Activated naive CD8-positive, alpha-beta T cell treated with anti-CD3 and anti-CD28 coated beads, Interleukin-2, amount 50 U/mL, for 24 hours (primary cell): ENCODE measurements around the gene ACTN1.
A peak's percentile ranks its signal among the peaks of the same experiment; 100 is the strongest.

Experiments
- ATAC-seq: fragments of 150-1000 bp; cut with Tn5 transposase; one replicate; pipeline ENCODE4 v1.10.0; 2021
- DNase-seq: peaks from one replicate; pipeline ENCODE4 v3.0.0; 2021
- H3K27ac Mint-ChIP-seq: one replicate; pipeline ENCODE4 v1.8.0; 2021; ENCODE audit warnings: mild to moderate bottlenecking, mixed read lengths
- H3K27me3 Mint-ChIP-seq: one replicate; pipeline ENCODE4 v1.8.0; 2021; ENCODE audit warnings: mixed read lengths
- H3K36me3 Mint-ChIP-seq: one replicate; pipeline ENCODE4 v1.8.0; 2021; ENCODE audit warnings: low read depth, mixed read lengths
- H3K4me1 Mint-ChIP-seq: one replicate; pipeline ENCODE4 v1.8.0; 2021; ENCODE audit warnings: mixed read lengths
- H3K4me3 Mint-ChIP-seq: one replicate; pipeline ENCODE4 v1.8.0; 2021; ENCODE audit warnings: mild to moderate bottlenecking, moderate library complexity, mixed read lengths
- H3K9me3 Mint-ChIP-seq: one replicate; pipeline ENCODE4 v1.8.0; 2021; ENCODE audit warnings: mixed read lengths

ACTN1 gene

DNA sequence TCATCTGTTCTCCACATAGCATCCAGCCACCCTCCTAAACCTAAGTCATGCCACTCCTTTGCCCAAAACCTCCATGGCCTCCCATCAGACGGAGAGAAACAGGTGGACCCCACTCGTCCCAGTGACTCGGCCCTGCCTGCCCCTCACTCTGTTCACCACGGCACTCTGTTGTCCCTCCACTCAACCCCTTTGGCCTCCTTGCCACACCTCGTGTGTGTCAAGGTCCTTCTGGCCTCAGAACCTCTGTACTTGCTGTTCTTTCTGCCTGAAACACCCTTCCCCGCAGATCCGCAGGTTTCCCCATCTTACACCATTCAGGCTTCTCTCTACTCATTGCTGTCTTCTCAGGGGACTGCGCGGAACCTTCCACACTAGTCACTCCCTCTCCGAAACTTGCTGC is 24.5 kb upstream of the ACTN1 start:
- no peak for DNase-seq
- no peak overlapping the region for H3K27ac Mint-ChIP-seq
- no peaks in the 10 kb centered on the region for H3K36me3 Mint-ChIP-seq
- peaks cover 4% of the 10 kb centered on the region for H3K4me1 Mint-ChIP-seq
- no peak overlapping the region for H3K4me3 Mint-ChIP-seq
- no peak for ATAC-seq
- peaks cover 1% of the 10 kb centered on the region for H3K27me3 Mint-ChIP-seq
- H3K9me3 Mint-ChIP-seq, result no peaks in the 10 kb centered on the region

DNA sequence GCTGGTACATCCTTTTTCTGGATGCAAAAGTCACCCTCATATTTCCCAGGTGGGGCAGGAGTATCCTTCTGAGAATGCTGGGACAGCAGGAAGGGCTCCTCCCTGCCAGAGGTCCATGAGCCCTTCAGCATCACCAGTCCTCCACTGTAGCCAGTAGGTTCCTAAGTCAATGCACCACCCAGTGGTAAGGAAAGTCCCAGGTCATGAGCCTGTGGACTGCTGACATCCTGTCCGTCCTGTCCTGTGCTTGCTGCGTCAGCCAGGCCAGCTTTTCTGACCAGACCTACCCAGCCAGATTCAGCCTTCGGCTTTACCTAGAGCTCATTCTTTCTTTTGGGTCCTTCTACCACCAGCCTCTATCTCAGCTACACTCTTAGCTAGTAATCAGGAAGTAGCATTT is 23.0 kb upstream of the ACTN1 start:
- Mint-ChIP-seq H3K9me3 (no peaks in the 10 kb centered on the region), H3K27ac (no peak overlapping the region), H3K27me3 (peaks cover 1% of the 10 kb centered on the region), H3K4me1 (peaks cover 4% of the 10 kb centered on the region), H3K4me3 (no peak overlapping the region), H3K36me3 (no peaks in the 10 kb centered on the region)
- DNase-seq (no peak), ATAC-seq (no peak)

DNA sequence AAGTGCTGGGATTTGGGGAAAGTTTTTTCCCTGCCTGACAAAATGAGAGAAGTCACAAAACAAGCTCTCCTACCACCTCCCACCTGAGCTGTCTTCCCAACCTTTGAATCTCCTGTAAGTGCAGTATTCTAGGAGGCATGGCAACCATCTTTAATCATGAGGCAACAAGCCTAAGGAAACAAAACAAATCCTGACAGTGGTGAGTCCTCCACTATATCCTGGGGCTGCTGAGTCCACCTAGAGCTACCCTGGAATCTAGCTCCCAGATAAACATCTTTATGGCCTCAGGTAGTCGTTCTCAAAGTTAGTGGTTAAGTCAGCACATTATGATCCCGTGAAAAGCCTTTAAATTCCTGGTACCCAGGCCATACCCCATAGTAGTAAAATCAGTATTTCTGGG is 22.3 kb upstream of the ACTN1 start:
- Mint-ChIP-seq H3K4me1 (peaks cover 4% of the 10 kb centered on the region), H3K36me3 (no peaks in the 10 kb centered on the region), H3K4me3 (no peak overlapping the region), H3K27me3 (peaks cover 1% of the 10 kb centered on the region), H3K9me3 (no peaks in the 10 kb centered on the region), H3K27ac (no peak overlapping the region)
- no peak for ATAC-seq
- DNase-seq, result no peak

DNA sequence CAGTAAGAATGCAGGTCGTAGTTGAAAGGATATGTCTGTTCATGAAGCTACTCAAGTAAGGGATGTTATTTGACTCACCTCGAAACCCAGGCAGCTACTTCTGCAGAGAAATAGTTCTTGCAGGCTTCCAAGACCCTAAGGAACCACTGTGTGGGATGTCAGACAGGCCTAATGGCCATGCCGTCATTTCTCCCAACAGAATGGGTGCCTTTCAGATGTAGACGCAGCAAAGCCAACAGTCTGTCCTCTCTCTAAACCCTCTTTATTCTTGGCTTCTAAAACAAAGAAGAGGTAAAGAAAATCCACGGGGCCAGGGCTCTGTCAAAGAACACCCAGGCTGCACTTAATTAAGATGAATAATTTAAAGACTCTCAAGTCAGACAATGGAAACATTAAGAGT is 19.0 kb upstream of the ACTN1 start:
- Mint-ChIP-seq H3K27me3 (peaks cover 1% of the 10 kb centered on the region), H3K9me3 (no peaks in the 10 kb centered on the region), H3K4me3 (no peak overlapping the region), H3K27ac (no peak overlapping the region), H3K36me3 (no peaks in the 10 kb centered on the region), H3K4me1 (peaks cover 3% of the 10 kb centered on the region)
- DNase-seq (no peak), ATAC-seq (no peak)

DNA sequence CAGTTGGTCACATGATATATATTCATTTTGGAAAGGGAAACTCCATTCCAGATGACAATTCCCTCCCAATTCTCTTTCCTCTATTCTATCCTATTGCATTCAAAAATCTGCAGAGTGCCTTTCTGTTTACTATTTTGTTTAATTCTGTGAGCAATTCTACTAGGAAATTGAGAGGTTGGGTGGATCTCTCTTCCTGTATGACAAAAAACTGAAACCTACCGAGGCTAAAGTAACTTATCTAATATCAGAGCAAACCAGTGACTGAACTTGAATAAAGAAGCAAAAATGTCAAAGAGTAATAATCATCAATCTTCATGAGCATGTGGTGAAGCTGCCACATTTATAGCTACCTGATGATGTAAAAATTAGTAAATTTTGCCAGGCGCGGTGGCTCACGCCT is 16.6 kb upstream of the ACTN1 start:
- no peak overlapping the region for H3K4me3 Mint-ChIP-seq
- H3K36me3 Mint-ChIP-seq, result no peaks in the 10 kb centered on the region
- DNase-seq (no peak), ATAC-seq (no peak)
- no peaks in the 10 kb centered on the region for H3K9me3 Mint-ChIP-seq
- H3K27me3 Mint-ChIP-seq, result no peaks in the 10 kb centered on the region
- H3K27ac Mint-ChIP-seq, result no peak overlapping the region
- H3K4me1 Mint-ChIP-seq, result peaks cover 3% of the 10 kb centered on the region

DNA sequence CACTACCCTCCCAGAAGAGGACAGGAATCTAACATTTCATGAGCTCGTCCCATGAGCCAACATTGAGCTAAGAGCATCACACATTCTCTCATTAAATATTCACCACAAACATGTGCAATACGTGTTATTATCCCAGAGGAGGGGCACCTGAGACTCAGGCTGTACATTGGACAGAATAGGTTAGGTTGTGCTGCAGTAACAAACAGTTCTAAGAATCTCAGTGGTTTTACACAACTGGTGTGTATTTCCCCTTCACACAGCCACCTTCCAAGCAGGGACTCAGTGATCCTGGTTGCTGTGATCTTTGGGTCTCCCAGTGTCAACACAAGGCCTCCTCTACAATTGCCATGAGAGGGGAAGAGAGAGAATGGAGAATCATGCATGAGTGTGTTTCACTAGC is 15.0 kb upstream of the ACTN1 start:
- ATAC-seq (no peak), DNase-seq (no peak)
- Mint-ChIP-seq H3K36me3 (no peaks in the 10 kb centered on the region), H3K4me1 (peaks cover 3% of the 10 kb centered on the region), H3K27me3 (no peaks in the 10 kb centered on the region), H3K9me3 (no peaks in the 10 kb centered on the region), H3K4me3 (no peak overlapping the region), H3K27ac (no peak overlapping the region)

DNA sequence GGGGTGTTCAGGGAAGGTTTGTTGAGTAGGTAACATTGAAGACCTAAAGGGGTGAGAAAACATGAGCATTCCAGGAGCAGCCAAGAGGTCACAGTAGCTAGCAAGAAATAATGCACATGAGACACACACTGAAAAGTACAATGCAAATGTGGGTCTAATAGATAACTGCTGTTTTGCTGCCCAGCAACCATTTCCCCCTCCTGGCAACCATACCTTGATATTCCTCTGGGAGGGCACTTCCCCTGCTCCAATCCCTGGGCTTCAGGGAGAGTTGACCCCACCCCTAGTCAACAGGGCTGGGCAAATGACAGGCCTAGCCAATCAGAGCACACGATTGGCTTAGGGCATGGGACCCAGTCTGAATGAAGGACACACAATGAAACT is 8.5 kb upstream of the ACTN1 start:
- DNase-seq, result no peak
- H3K4me3 Mint-ChIP-seq, result no peak overlapping the region
- H3K4me1 Mint-ChIP-seq, result peaks cover 24% of the 10 kb centered on the region
- no peaks in the 10 kb centered on the region for H3K36me3 Mint-ChIP-seq
- H3K9me3 Mint-ChIP-seq, result no peaks in the 10 kb centered on the region
- no peak for ATAC-seq
- no peaks in the 10 kb centered on the region for H3K27me3 Mint-ChIP-seq
- H3K27ac Mint-ChIP-seq, result no peak overlapping the region

DNA sequence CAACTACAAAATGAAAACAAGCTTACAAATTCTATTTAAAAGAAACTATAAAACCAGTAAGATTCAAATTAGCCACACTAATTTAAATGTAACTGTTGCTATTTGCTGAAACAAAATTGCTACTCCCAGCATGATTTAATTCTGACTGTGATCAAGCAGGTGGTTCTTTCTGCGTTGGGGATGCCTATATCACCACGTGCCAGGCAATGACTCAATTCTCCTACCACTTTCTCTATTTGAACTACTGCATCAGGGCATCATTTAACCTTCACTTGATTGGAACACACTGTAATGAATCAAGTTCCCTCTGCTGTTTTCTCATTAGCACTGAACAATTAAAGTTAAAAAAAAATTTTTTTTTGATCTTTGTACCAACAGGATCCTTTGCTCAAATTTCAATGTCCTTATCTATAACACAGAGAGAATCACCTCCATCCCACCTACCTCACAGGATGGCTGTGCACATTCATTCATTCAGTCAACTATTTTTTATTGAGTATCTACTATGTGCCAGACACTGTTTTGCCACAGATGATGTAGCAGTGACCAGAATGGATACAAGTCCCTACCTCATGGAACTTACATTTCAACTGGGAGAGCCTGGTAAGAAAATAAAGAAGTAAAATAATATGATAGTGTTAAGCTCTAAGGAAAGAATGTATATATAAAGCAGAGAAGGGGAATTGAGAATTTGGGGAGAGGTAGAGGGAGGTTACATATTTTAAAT is 8.0 kb upstream of the ACTN1 start:
- H3K4me1 Mint-ChIP-seq, result peaks cover 24% of the 10 kb centered on the region
- no peaks in the 10 kb centered on the region for H3K9me3 Mint-ChIP-seq
- no peak overlapping the region for H3K4me3 Mint-ChIP-seq
- no peaks in the 10 kb centered on the region for H3K27me3 Mint-ChIP-seq
- ATAC-seq, result peak; percentile 96
- peak overlapping the region; percentile 19 for H3K27ac Mint-ChIP-seq
- DNase-seq, result peak; percentile 45
- H3K36me3 Mint-ChIP-seq, result no peaks in the 10 kb centered on the region

DNA sequence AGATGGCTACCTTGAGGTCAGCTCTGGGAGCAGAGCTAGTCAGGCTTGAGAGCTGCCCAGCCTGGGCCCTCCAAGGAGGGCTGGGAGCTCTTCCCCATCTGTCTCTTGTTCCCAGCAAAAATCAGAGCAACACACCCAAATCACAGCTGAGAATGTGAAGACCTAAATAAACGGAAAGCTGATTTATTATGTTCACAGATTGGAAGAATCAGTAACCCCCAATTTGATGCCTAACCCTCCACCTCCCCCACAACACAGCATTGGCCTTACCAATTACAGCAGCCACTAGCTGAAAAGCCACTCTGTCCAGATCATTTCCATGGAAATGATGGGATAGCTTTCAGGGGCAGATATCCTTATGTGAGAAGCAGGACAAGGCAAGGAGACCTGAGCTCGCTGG is 7.1 kb upstream of the ACTN1 start:
- no peak overlapping the region for H3K27ac Mint-ChIP-seq
- no peaks in the 10 kb centered on the region for H3K36me3 Mint-ChIP-seq
- no peak overlapping the region for H3K4me3 Mint-ChIP-seq
- no peaks in the 10 kb centered on the region for H3K27me3 Mint-ChIP-seq
- no peak for ATAC-seq
- no peak for DNase-seq
- H3K4me1 Mint-ChIP-seq, result peaks cover 29% of the 10 kb centered on the region
- H3K9me3 Mint-ChIP-seq, result no peaks in the 10 kb centered on the region

DNA sequence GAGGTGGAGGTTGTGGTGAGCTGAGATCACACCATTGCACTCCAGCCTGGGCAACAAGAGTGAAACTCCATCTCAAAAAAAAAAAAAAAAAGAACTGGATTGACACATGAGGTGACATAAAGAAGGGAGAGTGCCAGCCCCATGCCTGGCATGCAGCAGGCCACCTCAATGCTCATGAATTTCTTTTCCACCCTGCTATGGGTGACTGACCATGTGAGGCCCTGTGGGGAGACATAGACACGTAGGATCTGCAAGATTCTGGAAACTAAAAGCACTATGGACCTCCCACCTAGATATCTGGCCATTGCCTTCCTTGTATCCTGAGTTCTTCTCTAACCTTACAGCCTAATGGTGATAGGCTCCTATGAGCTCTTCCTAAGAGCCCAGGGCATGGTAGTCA is 5.6 kb upstream of the ACTN1 start:
- DNase-seq, result no peak
- Mint-ChIP-seq H3K9me3 (no peaks in the 10 kb centered on the region), H3K4me3 (no peak overlapping the region), H3K36me3 (no peaks in the 10 kb centered on the region), H3K27ac (no peak overlapping the region), H3K4me1 (peaks cover 39% of the 10 kb centered on the region), H3K27me3 (no peaks in the 10 kb centered on the region)
- ATAC-seq, result no peak

DNA sequence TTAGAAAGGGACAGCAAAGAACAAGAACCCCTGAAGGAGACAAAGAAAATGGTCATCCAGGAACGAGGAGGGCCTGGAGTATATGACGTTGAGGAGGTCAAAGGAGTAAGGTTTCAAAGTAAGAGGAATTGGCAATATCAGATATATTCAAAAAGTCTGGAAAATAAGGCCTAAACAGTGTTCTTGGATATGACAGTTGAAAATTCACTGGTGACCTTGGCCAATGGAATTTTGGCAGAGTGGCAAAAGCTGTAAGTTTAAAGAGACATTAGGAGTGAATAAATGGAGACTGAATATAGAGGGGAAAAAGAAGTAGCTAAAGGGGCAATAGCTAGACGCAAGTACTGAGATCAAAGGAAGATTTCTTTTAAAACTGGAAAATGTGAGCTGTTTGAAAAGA is 4.1 kb upstream of the ACTN1 start:
- Mint-ChIP-seq H3K9me3 (no peaks in the 10 kb centered on the region), H3K4me3 (no peak overlapping the region), H3K27me3 (no peaks in the 10 kb centered on the region), H3K36me3 (no peaks in the 10 kb centered on the region), H3K4me1 (peaks cover 39% of the 10 kb centered on the region), H3K27ac (no peak overlapping the region)
- no peak for ATAC-seq
- no peak for DNase-seq

DNA sequence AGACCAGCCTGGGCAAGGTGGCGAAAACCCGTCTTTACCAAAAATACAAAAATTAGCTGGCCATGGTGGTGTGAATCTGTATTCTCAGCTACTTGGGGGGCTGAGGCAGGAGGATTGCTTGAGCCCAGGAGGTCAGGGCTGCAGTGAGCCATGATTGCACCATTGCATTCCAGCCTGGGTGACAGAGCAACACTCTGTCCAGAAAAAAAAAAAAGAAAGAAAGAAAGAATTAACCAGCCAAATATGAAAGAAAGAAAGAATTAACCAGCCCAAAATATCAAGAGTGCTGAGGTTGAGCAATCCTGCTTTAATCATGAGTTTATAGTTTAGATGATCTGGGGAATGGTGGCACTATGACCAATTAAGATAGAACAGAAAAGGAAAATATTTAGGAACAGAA is 3.5 kb upstream of the ACTN1 start:
- DNase-seq, result no peak
- Mint-ChIP-seq H3K4me3 (no peak overlapping the region), H3K27ac (no peak overlapping the region), H3K36me3 (no peaks in the 10 kb centered on the region), H3K27me3 (no peaks in the 10 kb centered on the region), H3K9me3 (no peaks in the 10 kb centered on the region), H3K4me1 (peaks cover 37% of the 10 kb centered on the region)
- ATAC-seq, result no peak

DNA sequence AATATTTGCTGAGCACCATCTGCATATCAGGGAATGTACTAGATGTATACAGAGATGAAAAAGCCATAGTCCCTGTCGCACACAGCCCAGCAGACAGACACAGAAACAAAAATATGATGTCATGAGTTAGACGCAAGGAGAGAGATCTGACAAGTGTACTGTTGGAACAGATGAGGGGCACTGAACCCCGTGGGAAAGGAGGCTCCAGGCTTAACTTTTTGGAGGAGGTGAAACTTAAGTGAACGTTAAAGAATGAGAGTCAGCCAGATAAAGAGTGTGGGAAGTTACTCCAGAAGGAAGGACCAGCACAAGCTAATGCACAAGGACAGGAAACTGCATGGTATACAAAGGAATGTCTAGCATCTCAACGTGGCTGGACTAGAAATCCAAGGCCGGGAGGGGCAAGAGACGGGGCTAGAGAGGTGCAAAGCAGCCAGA is 2.5 kb upstream of the ACTN1 start:
- DNase-seq (no peak), ATAC-seq (no peak)
- Mint-ChIP-seq H3K4me3 (no peak overlapping the region), H3K4me1 (peaks cover 36% of the 10 kb centered on the region), H3K9me3 (no peaks in the 10 kb centered on the region), H3K36me3 (peaks cover 4% of the 10 kb centered on the region), H3K27me3 (no peaks in the 10 kb centered on the region), H3K27ac (no peak overlapping the region)

DNA sequence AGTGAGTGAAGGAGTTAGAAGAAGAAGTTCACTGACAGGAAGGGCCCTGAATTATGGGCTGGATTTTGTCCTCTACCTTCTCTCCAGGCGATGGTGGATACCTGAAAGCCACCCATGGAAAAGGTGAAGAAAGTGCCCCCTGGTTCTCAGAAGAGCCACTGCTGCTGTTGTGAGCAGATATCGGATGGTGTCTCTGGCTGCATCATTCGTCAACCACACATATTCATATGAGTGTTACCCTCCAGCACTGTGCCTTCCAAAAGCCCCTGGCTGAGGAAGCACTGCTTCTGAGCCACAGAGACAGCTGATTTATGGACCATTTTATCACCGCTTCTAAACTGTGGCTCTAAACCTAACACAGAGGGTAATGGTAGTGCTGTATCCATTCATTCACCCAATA is 2.0 kb upstream of the ACTN1 start:
- Mint-ChIP-seq H3K4me1 (peaks cover 36% of the 10 kb centered on the region), H3K27ac (no peak overlapping the region), H3K9me3 (no peaks in the 10 kb centered on the region), H3K36me3 (peaks cover 9% of the 10 kb centered on the region), H3K27me3 (no peaks in the 10 kb centered on the region), H3K4me3 (no peak overlapping the region)
- no peak for DNase-seq
- peak; percentile 33 for ATAC-seq

DNA sequence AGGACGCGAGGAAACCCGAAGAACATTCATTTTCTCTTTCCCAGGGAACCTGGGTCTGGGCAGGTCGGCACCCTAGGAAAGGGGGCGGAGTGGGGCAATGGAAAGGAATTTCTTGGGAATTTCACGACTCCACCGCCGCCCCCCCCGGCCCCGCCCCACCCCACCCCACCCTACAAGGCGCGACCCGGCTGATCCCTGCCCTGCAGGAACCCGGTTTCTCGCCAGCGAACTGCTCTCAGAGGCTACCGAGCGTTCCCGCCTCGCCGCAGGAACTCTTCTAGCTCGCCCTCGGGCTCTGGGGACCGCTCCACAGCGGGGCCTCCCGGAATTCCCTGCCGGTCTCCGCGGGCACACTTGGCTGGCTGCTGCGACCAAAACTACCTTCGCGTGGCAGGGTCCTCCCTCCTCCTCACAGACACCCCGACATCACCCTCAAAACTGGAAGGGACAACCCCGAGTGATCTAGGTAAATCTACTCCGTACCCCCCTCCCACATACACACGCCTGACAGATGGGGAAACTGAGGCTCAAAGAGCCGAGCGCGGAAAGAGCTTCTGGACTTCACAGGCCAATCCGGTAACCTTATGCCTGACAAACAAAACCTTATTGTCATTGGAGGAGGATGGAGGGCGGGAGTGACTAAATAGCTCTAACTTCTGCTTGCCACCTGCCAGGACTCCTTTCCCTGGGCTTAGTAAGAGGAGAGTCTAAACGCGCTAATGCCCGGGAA is 785 bp upstream of the ACTN1 start:
- H3K9me3 Mint-ChIP-seq, result peaks cover 3% of the 10 kb centered on the region
- peak overlapping the region; percentile 45 for H3K27ac Mint-ChIP-seq
- H3K36me3 Mint-ChIP-seq, result peaks cover 20% of the 10 kb centered on the region
- ATAC-seq, result no peak
- H3K4me3 Mint-ChIP-seq, result peak overlapping the region; percentile 85
- peaks cover 47% of the 10 kb centered on the region for H3K4me1 Mint-ChIP-seq
- H3K27me3 Mint-ChIP-seq, result no peaks in the 10 kb centered on the region
- DNase-seq, result no peak
